HEK293 (cell line): ENCODE results near the gene ABLIM2.

Experiments
- HOXD13 ChIP-seq: sonication (generic); formaldehyde crosslinking; IDR thresholded peaks from 2 replicates; pipeline ENCODE4 v1.8.0; 2022; ENCODE audit warnings: missing genetic modification reagents, borderline replicate concordance
- RBAK ChIP-seq: fragments of 450-650 bp; formaldehyde crosslinking; IDR thresholded peaks from 2 replicates; pipeline ENCODE4 v1.5.1; 2016; ENCODE audit warnings: missing biosample characterization, missing genetic modification characterization
- TRIM28 ChIP-seq: IDR thresholded peaks from 2 replicates; pipeline ENCODE4 v1.6.1; 2011; ENCODE audit warnings: low read length, control low read depth, borderline replicate concordance
- WT1 ChIP-seq: fragments of 450-650 bp; formaldehyde crosslinking; IDR thresholded peaks from 2 replicates; pipeline ENCODE4 v1.5.1; 2016; ENCODE audit warnings: missing biosample characterization, missing genetic modification characterization
- ZNF223 ChIP-seq: fragments of 450-650 bp; formaldehyde crosslinking; IDR thresholded peaks from 2 replicates; pipeline ENCODE4 v1.5.1; 2016; ENCODE audit warnings: missing biosample characterization, missing genetic modification characterization
- ZNF266 ChIP-seq: fragments of 450-650 bp; formaldehyde crosslinking; IDR thresholded peaks from 2 replicates; pipeline ENCODE4 v1.5.1; 2016; ENCODE audit warnings: missing biosample characterization, missing genetic modification characterization, low read depth
- TF ChIP-seq, protein P1 (sequence below): fragments of 450-650 bp; formaldehyde crosslinking; IDR thresholded peaks from 2 replicates; pipeline ENCODE4 v1.5.1; 2016; ENCODE audit warnings: missing biosample characterization, missing genetic modification characterization
- TF ChIP-seq, protein P2 (sequence below): fragments of 450-650 bp; formaldehyde crosslinking; IDR thresholded peaks from 2 replicates; pipeline ENCODE4 v1.5.1; 2016; ENCODE audit warnings: missing biosample characterization, missing genetic modification characterization
- TF ChIP-seq, protein P3 (sequence below): fragments of 450-650 bp; formaldehyde crosslinking; IDR thresholded peaks from 2 replicates; pipeline ENCODE4 v1.5.1; 2016; ENCODE audit warnings: missing biosample characterization, missing genetic modification characterization

DNA sequence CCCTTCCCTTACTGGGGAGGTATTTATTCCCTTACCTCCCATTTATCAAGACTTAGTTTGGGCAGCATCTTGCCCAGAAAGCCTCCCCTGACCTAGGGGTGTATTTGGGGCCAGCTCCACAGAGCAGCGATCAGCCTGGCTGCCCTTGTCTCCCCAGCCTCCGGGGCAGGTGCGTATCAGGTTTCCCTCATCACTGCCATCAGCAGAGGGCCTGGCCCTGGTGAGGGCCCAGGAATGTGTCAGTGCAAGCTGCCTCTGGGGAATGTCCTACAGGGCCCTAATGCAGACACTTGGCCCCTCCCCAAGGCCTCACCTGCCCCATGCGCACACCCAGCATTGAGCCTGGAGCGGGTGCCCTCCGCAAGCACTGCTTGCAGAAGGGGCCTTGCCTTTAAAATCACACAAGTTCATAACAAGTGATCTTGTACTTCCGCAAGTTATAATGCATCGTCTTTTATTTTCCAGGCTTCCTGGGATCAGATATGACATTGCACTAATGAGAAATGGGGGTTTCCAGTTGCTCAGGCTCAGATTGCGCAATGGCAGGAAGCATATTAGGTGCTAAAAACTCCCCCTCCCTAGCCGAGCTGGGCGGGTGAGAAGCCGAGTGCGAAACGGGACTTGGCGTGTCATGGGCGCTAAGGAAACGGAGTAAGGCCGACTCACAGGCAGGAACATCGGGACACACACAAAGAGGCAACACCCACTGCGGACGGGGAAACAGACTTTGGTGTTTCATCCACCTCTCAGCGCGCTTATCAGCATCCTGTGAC, 193.5 kb downstream of the ABLIM2 start:
- TF ChIP-seq, protein P1, sequence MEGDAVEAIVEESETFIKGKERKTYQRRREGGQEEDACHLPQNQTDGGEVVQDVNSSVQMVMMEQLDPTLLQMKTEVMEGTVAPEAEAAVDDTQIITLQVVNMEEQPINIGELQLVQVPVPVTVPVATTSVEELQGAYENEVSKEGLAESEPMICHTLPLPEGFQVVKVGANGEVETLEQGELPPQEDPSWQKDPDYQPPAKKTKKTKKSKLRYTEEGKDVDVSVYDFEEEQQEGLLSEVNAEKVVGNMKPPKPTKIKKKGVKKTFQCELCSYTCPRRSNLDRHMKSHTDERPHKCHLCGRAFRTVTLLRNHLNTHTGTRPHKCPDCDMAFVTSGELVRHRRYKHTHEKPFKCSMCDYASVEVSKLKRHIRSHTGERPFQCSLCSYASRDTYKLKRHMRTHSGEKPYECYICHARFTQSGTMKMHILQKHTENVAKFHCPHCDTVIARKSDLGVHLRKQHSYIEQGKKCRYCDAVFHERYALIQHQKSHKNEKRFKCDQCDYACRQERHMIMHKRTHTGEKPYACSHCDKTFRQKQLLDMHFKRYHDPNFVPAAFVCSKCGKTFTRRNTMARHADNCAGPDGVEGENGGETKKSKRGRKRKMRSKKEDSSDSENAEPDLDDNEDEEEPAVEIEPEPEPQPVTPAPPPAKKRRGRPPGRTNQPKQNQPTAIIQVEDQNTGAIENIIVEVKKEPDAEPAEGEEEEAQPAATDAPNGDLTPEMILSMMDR: no peak
- TF ChIP-seq, protein P2, sequence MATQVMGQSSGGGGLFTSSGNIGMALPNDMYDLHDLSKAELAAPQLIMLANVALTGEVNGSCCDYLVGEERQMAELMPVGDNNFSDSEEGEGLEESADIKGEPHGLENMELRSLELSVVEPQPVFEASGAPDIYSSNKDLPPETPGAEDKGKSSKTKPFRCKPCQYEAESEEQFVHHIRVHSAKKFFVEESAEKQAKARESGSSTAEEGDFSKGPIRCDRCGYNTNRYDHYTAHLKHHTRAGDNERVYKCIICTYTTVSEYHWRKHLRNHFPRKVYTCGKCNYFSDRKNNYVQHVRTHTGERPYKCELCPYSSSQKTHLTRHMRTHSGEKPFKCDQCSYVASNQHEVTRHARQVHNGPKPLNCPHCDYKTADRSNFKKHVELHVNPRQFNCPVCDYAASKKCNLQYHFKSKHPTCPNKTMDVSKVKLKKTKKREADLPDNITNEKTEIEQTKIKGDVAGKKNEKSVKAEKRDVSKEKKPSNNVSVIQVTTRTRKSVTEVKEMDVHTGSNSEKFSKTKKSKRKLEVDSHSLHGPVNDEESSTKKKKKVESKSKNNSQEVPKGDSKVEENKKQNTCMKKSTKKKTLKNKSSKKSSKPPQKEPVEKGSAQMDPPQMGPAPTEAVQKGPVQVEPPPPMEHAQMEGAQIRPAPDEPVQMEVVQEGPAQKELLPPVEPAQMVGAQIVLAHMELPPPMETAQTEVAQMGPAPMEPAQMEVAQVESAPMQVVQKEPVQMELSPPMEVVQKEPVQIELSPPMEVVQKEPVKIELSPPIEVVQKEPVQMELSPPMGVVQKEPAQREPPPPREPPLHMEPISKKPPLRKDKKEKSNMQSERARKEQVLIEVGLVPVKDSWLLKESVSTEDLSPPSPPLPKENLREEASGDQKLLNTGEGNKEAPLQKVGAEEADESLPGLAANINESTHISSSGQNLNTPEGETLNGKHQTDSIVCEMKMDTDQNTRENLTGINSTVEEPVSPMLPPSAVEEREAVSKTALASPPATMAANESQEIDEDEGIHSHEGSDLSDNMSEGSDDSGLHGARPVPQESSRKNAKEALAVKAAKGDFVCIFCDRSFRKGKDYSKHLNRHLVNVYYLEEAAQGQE: no peak
- TF ChIP-seq WT1 (tag by site-specific recombination): no peak
- no peak for TF ChIP-seq ZNF266 (tag by site-specific recombination)
- no peak for TF ChIP-seq RBAK (tag by site-specific recombination)
- TF ChIP-seq, protein P3, sequence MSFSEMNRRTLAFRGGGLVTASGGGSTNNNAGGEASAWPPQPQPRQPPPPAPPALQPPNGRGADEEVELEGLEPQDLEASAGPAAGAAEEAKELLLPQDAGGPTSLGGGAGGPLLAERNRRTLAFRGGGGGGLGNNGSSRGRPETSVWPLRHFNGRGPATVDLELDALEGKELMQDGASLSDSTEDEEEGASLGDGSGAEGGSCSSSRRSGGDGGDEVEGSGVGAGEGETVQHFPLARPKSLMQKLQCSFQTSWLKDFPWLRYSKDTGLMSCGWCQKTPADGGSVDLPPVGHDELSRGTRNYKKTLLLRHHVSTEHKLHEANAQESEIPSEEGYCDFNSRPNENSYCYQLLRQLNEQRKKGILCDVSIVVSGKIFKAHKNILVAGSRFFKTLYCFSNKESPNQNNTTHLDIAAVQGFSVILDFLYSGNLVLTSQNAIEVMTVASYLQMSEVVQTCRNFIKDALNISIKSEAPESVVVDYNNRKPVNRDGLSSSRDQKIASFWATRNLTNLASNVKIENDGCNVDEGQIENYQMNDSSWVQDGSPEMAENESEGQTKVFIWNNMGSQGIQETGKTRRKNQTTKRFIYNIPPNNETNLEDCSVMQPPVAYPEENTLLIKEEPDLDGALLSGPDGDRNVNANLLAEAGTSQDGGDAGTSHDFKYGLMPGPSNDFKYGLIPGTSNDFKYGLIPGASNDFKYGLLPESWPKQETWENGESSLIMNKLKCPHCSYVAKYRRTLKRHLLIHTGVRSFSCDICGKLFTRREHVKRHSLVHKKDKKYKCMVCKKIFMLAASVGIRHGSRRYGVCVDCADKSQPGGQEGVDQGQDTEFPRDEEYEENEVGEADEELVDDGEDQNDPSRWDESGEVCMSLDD (tag by site-specific recombination): no peak
- TF ChIP-seq ZNF223 (tag by site-specific recombination): no peak
- no peak for TF ChIP-seq TRIM28
- TF ChIP-seq HOXD13: no peak
